ENCODE results near the gene FUT2. TPM values are rescaled to one million over a fixed set of nuclear protein-coding genes. Genes with fewer than 3 reads are reported as not detected.

FUT2 gene
- total RNA-seq, 6 experiments from 2014 or later: not detected

DNA sequence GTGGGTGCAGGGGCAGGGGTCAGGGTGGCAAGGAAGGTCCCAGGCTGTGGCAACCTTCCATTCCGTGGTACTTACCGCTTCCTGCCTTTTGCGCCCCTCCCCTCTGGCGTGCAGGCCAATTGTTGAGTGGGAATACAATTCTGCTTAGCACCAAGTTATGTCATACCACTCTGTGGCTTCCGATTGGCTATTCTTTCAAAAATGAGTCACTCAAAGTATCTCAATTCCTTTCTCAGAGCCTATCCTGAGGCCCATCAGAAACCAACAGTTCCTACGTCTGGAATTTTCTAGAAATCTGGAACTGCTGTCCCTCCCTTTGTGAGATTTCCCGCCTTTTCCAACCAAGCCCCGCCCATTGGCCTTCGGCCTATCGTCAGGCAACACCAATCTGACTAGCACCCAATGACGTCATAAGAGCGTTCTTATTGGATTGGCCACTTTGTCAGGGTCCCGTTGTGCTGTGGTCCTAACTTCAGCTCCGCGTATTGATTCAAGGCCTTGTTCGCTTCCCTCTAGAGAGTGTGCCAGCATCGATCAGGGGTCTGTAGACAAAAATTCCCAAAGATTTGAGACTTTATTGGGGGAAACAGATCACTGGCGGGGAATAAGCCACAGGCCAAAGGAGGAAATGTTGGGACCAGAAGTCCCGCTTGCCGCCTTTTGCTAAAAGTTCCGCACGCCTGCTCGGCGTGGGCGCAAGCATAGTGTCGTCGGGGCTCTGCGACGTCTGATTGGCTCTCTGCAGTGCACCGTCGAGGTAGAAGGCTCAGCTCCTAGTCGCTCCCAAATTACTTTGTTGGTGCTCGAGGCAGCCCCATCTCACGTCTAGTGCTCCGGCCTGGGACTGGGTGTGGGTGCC is 34.7 kb upstream of the FUT2 start:
- TF ChIP-seq, protein P1, sequence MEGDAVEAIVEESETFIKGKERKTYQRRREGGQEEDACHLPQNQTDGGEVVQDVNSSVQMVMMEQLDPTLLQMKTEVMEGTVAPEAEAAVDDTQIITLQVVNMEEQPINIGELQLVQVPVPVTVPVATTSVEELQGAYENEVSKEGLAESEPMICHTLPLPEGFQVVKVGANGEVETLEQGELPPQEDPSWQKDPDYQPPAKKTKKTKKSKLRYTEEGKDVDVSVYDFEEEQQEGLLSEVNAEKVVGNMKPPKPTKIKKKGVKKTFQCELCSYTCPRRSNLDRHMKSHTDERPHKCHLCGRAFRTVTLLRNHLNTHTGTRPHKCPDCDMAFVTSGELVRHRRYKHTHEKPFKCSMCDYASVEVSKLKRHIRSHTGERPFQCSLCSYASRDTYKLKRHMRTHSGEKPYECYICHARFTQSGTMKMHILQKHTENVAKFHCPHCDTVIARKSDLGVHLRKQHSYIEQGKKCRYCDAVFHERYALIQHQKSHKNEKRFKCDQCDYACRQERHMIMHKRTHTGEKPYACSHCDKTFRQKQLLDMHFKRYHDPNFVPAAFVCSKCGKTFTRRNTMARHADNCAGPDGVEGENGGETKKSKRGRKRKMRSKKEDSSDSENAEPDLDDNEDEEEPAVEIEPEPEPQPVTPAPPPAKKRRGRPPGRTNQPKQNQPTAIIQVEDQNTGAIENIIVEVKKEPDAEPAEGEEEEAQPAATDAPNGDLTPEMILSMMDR (IDR thresholded peaks at IDR 0.05): no peak
- Mint-ChIP-seq H3K9me3 (no peaks in the 10 kb centered on the region), H3K27ac (peak overlapping the region; percentile 57; the same call in 1 of the 2 replicates), H3K4me1 (ENCODE audit: low read depth) (peaks cover 20% of the 10 kb centered on the region), H3K36me3 (ENCODE audit: low read depth) (no peaks in the 10 kb centered on the region), H3K4me3 (no peak overlapping the region), H3K27me3 (ENCODE audit: insufficient read depth) (peaks cover 3% of the 10 kb centered on the region; the same call in 1 of the 2 replicates)
- DNase-seq: peak; percentile 81

DNA sequence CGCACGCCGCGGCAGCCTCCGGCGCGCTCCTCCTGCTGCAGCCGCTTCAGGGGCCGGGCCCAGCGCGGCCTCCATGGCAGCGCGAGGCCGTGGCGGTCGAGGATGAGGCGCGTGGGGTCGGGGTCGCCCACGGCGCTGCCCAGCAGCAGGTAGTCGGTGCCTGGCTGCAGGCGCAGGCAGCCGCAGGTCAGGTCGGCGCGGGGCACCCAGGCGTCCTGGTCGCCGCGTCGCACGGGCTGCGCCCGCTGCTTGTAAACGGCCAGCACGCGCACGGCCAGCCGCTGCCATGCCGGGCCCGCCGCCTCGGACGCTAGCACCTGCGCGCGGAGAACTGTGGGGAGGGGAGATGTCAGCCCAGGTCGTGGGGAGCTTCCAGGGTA is 34.1 kb upstream of the FUT2 start:
- Mint-ChIP-seq H3K36me3 (ENCODE audit: low read depth) (no peaks in the 10 kb centered on the region), H3K4me3 (no peak overlapping the region), H3K9me3 (no peaks in the 10 kb centered on the region), H3K4me1 (ENCODE audit: low read depth) (peaks cover 17% of the 10 kb centered on the region), H3K27ac (no peak overlapping the region), H3K27me3 (ENCODE audit: insufficient read depth) (peaks cover 5% of the 10 kb centered on the region; the same call in 1 of the 2 replicates)
- no peak for DNase-seq
- TF ChIP-seq, protein P1 (IDR thresholded peaks at IDR 0.05): no peak

DNA sequence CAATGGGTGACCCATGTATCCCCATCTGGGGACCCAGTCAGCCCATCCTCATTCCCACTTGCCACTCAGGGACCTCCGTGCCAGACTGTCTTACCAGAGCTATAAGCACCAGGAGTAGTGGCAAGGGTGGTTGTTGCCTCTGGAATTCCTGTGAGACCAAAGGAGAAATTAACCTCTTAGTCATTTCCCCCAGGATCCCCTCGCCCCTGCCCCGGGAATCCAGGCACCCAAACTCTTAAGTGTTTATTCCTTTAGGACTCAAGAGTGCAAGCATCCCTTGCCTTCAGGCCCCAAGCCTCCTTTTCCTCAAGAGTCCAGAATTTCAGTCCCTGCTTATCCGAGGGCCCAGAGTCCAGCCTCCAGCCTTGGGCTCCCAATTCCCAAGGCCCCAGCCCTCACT is 32.1 kb upstream of the FUT2 start:
- TF ChIP-seq, protein P1 (IDR thresholded peaks at IDR 0.05): no peak
- H3K9me3 Mint-ChIP-seq: no peaks in the 10 kb centered on the region
- no peak overlapping the region for H3K4me3 Mint-ChIP-seq
- no peak for DNase-seq
- no peak overlapping the region for H3K27ac Mint-ChIP-seq
- H3K27me3 Mint-ChIP-seq (ENCODE audit: insufficient read depth): peaks cover 9% of the 10 kb centered on the region
- peaks cover 6% of the 10 kb centered on the region for H3K4me1 Mint-ChIP-seq (ENCODE audit: low read depth)
- no peaks in the 10 kb centered on the region for H3K36me3 Mint-ChIP-seq (ENCODE audit: low read depth)

DNA sequence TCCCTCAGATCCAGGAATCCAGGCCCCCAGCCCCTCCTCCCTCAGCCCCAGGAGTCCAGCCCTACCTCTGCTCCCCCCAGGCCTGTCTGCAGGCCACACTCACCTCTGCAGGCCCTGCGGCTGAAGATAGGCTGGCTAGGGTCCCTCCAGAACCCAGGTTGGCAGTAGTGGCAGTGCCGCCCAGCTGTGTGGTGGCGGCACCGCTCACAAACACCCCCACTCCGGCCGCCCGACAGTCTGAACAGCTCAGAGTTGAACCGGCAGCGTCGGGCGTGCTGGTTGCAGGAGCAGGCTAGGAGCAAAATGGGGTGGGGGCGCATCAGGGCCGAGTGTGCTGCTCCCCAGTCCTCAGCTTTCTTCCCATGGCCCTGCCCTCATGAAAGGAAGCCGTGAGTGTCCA is 31.3 kb upstream of the FUT2 start:
- Mint-ChIP-seq H3K9me3 (no peaks in the 10 kb centered on the region), H3K4me3 (no peak overlapping the region), H3K36me3 (ENCODE audit: low read depth) (no peaks in the 10 kb centered on the region), H3K27me3 (ENCODE audit: insufficient read depth) (peaks cover 9% of the 10 kb centered on the region), H3K4me1 (ENCODE audit: low read depth) (peaks cover 6% of the 10 kb centered on the region), H3K27ac (no peak overlapping the region)
- DNase-seq: no peak
- TF ChIP-seq, protein P1 (IDR thresholded peaks at IDR 0.05): no peak

DNA sequence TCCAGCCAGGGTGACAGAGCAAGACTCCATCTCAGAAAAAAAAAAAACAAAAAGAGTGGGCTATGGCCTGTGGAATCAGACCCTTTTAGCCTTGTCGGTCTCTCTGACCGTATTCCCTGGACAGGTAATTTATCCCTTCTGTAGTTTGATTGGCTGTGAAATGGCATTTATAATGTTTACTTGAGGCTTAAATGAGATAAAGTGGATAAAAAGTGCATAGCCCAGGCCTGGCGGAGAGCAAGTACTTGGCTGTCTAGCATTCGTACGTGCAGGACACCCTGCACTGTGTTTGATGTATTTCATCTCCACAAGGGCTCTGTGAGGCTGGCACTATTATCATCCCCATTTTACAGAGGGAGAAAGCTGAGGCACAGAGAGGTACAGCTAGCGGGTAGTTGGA is 30.0 kb upstream of the FUT2 start:
- H3K27me3 Mint-ChIP-seq (ENCODE audit: insufficient read depth): peaks cover 9% of the 10 kb centered on the region
- TF ChIP-seq, protein P1 (IDR thresholded peaks at IDR 0.05): no peak
- H3K4me1 Mint-ChIP-seq (ENCODE audit: low read depth): peaks cover 4% of the 10 kb centered on the region
- H3K36me3 Mint-ChIP-seq (ENCODE audit: low read depth): no peaks in the 10 kb centered on the region
- H3K4me3 Mint-ChIP-seq: no peak overlapping the region
- peaks cover 5% of the 10 kb centered on the region; the same call in 1 of the 2 replicates for H3K9me3 Mint-ChIP-seq
- no peak for DNase-seq
- no peak overlapping the region for H3K27ac Mint-ChIP-seq

Data from HFFc6 (cell line).